HG03520 (cell line): Measurements from ENCODE around the gene OR13J1.
"Not testable (repeated sequence)": the region's sequence is repeated elsewhere in the genome, so short reads cannot be mapped to it uniquely, and the experiment has no call there.

Experiments
- ATAC-seq: cut with Tn5 transposase; IDR thresholded peaks from one replicate; pipeline ENCODE4 v1.9.1; 2021; ENCODE audit warnings: mild to moderate bottlenecking, moderate library complexity; ENCODE audit not compliant: unreplicated experiment

OR13J1 gene

GRCh38 chr9:35905051-35905781 is 35.0 kb upstream of the OR13J1 start:
- ATAC-seq: no peak

GRCh38 chr9:35904338-35904737 is 34.1 kb upstream of the OR13J1 start:
- no peak for ATAC-seq

- no peak for ATAC-seq
Measured at GRCh38 chr9:35903049-35903448, 32.8 kb upstream of the OR13J1 start.

- ATAC-seq: no peak
Measured at GRCh38 chr9:35899021-35899420, 28.8 kb upstream of the OR13J1 start.

- no peak for ATAC-seq
Measured at GRCh38 chr9:35898337-35898736, 28.1 kb upstream of the OR13J1 start.

GRCh38 chr9:35897376-35898099 is 27.3 kb upstream of the OR13J1 start:
- not testable (repeated sequence) for ATAC-seq

GRCh38 chr9:35896570-35896969 is 26.4 kb upstream of the OR13J1 start:
- ATAC-seq: no peak

GRCh38 chr9:35892051-35892450 is 21.9 kb upstream of the OR13J1 start:
- ATAC-seq: no peak

- no peak for ATAC-seq
Measured at GRCh38 chr9:35891646-35892045, 21.4 kb upstream of the OR13J1 start.

- not testable (repeated sequence) for ATAC-seq
Measured at GRCh38 chr9:35884908-35885307, 14.7 kb upstream of the OR13J1 start.

GRCh38 chr9:35882996-35883395 is 12.8 kb upstream of the OR13J1 start:
- ATAC-seq: no peak

GRCh38 chr9:35882263-35882848 is 12.2 kb upstream of the OR13J1 start:
- ATAC-seq: no peak

GRCh38 chr9:35872505-35872904 is 2.3 kb upstream of the OR13J1 start:
- no peak for ATAC-seq

- ATAC-seq: no peak
Measured at GRCh38 chr9:35871545-35871944, 1.3 kb upstream of the OR13J1 start.

GRCh38 chr9:35869621-35870216 is 482 bp downstream of the OR13J1 start:
- ATAC-seq: no peak

GRCh38 chr9:35868933-35869332 is 1.3 kb downstream of the OR13J1 start:
- ATAC-seq: no peak

- no peak for ATAC-seq
Measured at GRCh38 chr9:35867538-35867937, 2.7 kb downstream of the OR13J1 start.

- no peak for ATAC-seq
Measured at GRCh38 chr9:35864695-35865255, 5.4 kb downstream of the OR13J1 start.

- no peak for ATAC-seq
Measured at GRCh38 chr9:35863583-35863982, 6.6 kb downstream of the OR13J1 start.

- ATAC-seq: no peak
Measured at GRCh38 chr9:35862328-35862727, 7.9 kb downstream of the OR13J1 start.

GRCh38 chr9:35861161-35861897 is 8.9 kb downstream of the OR13J1 start:
- no peak for ATAC-seq
